Measurements from ENCODE around the gene PNPLA8. TPM values are rescaled to one million over a fixed set of nuclear protein-coding genes. Genes with fewer than 3 reads are reported as not detected.

The PNPLA8 gene
- total and polyA plus RNA-seq, 2 donors (not counting 3 experiments of a cell fraction or from before 2014, with no cell fraction given), result 5.9 to 19.9 TPM

GRCh38 chr7:108479751-108480150, 46.2 kb downstream of the PNPLA8 start:
- Histone ChIP-seq H2AFZ (ENCODE audit: low read depth, low read length) (no peak overlapping the region), H3K9me1 (replicated peaks; ENCODE audit: control insufficient read depth, extremely low read depth, insufficient read depth, low read length) (no peaks in the 10 kb centered on the region), H3K27ac (ENCODE audit: insufficient read depth, low read depth, low read length) (no peak overlapping the region), H3K36me3 (ENCODE audit: control insufficient read depth in 2 of 2, extremely low read depth in 1 of 2, insufficient read depth in 2 of 2, low read length in 2 of 2) (peaks cover 0 to 2% of the 10 kb centered on the region in 2 experiments), H3K4me3 (replicated peaks in 1 of 3; ENCODE audit: insufficient read depth in 1 of 3, low read depth in 1 of 3, low read length in 3 of 3) (no peak overlapping the region), H4K20me1 (replicated peaks; ENCODE audit: control insufficient read depth, extremely low read depth, insufficient read depth, low read length) (peaks cover 3% of the 10 kb centered on the region), H3K27me3 (ENCODE audit: control insufficient read depth in 2 of 2, insufficient read depth in 2 of 2, low read length in 2 of 2) (no peaks in the 10 kb centered on the region), H3K79me2 (ENCODE audit: control insufficient read depth, insufficient read depth, low read length) (no peaks in the 10 kb centered on the region), H3K9me3 (replicated peaks; ENCODE audit: control insufficient read depth, insufficient read depth, low read length) (no peaks in the 10 kb centered on the region), H3K4me2 (ENCODE audit: insufficient read depth, low read length) (no peak overlapping the region), H3K4me1 (ENCODE audit: control insufficient read depth, extremely low read depth, insufficient read depth, low read length) (no peaks in the 10 kb centered on the region), H3K9ac (replicated peaks; ENCODE audit: extremely low read depth, insufficient read depth, low read length) (no peak overlapping the region)
- FAIRE-seq, result no peak
- TF ChIP-seq JUN (IDR thresholded peaks at IDR 0.05; ENCODE audit: borderline replicate concordance, insufficient read depth, insufficient read length, low read depth) (no peak), GATA2 (IDR thresholded peaks at IDR 0.05; ENCODE audit: insufficient read depth, insufficient read length, low read depth, low read length) (no peak), EZH2 (IDR thresholded peaks at IDR 0.05; ENCODE audit: borderline replicate concordance, low read depth, low read length, severe bottlenecking) (no peak), CTCF (IDR thresholded peaks at IDR 0.05; ENCODE audit: extremely low read depth in 1 of 2, insufficient read depth in 1 of 2, low read depth in 1 of 2, low read length in 2 of 2) (no peak), POLR2A (IDR thresholded peaks at IDR 0.05; ENCODE audit: low read depth, low read length) (no peak), MYC (IDR thresholded peaks at IDR 0.05; ENCODE audit: low read depth, low read length) (no peak), MAX (IDR thresholded peaks at IDR 0.05; ENCODE audit: insufficient read depth, insufficient read length) (no peak), POLR2AphosphoS5 (IDR thresholded peaks at IDR 0.05; ENCODE audit: insufficient read depth, low read depth, low read length) (no peak), FOS (IDR thresholded peaks at IDR 0.05; ENCODE audit: borderline replicate concordance, insufficient read depth, low read length) (no peak)
- POLR2A ChIA-PET, result no interaction called here
- no peak for DNase-seq (ENCODE audit: low read depth, low spot score)
- no TSS peak for BruUV-seq (replicated peaks)
- intact Hi-C loops (cut with micrococcal nuclease) (no loop called here), dilution Hi-C loops (cut with MboI; ENCODE audit: extremely low pct_ligation_motif_present, low sequenced_read_pairs) (loop anchor here (25.0 kb wide), 1 partner anchor 292 kb away; no protein-coding TSS in a partner anchor)
- CTCF ChIA-PET, result interaction anchor here (1.3 to 1.7 kb wide), 2 partner anchors 12 to 15 kb away, joined by 3 to 5 read pairs; no protein-coding TSS in a partner anchor

All from endothelial cell of umbilical vein (primary cell).